ENCODE measurements around the gene GAP43.

DNA sequence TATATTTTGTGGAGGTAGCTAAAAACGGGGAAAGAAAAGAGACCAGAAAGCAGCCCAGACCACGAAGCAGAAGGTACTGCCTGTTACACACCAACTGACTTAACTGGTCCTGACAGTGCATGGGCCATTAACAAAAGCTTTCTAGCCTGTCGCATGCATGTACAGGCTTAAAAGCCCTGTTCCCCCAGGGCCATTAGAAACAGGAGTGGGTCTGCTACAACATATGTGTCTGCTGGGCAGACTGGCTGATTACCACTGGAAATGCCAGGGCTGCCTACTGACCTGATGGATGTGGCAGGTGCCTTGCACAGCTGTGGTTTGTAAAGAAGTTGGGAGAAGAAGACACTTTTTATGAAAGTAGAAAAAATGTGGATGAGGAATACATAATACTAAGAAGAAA, 137.4 kb downstream of the GAP43 start:
- TF ChIP-seq POLR2A (IDR thresholded peaks at IDR 0.05), result no peak
- TF ChIP-seq, protein P1, sequence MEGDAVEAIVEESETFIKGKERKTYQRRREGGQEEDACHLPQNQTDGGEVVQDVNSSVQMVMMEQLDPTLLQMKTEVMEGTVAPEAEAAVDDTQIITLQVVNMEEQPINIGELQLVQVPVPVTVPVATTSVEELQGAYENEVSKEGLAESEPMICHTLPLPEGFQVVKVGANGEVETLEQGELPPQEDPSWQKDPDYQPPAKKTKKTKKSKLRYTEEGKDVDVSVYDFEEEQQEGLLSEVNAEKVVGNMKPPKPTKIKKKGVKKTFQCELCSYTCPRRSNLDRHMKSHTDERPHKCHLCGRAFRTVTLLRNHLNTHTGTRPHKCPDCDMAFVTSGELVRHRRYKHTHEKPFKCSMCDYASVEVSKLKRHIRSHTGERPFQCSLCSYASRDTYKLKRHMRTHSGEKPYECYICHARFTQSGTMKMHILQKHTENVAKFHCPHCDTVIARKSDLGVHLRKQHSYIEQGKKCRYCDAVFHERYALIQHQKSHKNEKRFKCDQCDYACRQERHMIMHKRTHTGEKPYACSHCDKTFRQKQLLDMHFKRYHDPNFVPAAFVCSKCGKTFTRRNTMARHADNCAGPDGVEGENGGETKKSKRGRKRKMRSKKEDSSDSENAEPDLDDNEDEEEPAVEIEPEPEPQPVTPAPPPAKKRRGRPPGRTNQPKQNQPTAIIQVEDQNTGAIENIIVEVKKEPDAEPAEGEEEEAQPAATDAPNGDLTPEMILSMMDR (IDR thresholded peaks at IDR 0.05), result no peak

All from adrenal gland (tissue), 5 donors.